Endodermal cell (in vitro differentiated cells): ENCODE measurements around the gene MRPL1. TPM values are rescaled to one million over a fixed set of nuclear protein-coding genes. Genes with fewer than 3 reads are reported as not detected.

Experiments
- DNase-seq: peaks from one replicate; pipeline ENCODE4 v3.0.0-alpha.2; 2017
- H3K27ac ChIP-seq: 2 replicates; pipeline ENCODE4 v1.5.1; 2013; ENCODE audit warnings: mild to moderate bottlenecking, low read depth, low read length, moderate library complexity
- H3K27me3 ChIP-seq: 2 replicates; pipeline ENCODE4 v1.6.1; 2013; ENCODE audit warnings: mild to moderate bottlenecking, low read length, moderate library complexity; ENCODE audit not compliant: insufficient read depth, control insufficient read depth, poor library complexity, severe bottlenecking
- H3K36me3 ChIP-seq: 2 replicates; pipeline ENCODE4 v1.7.0; 2013; ENCODE audit warnings: mild to moderate bottlenecking, low read length, moderate library complexity; ENCODE audit not compliant: control insufficient read depth, insufficient read depth
- H3K4me1 ChIP-seq: one replicate; pipeline ENCODE4 v1.7.0; 2013; ENCODE audit warnings: low read length; ENCODE audit not compliant: control insufficient read depth, insufficient read depth
- H3K4me3 ChIP-seq: 2 replicates; pipeline ENCODE4 v1.5.1; 2013; ENCODE audit warnings: mild to moderate bottlenecking, low read length, moderate library complexity
- H3K9ac ChIP-seq: 2 replicates; pipeline ENCODE4 v1.6.1; 2013; ENCODE audit warnings: mild to moderate bottlenecking, low read length, moderate library complexity; ENCODE audit not compliant: poor library complexity, severe bottlenecking; ENCODE audit errors: extremely low read depth
- H3K9me3 ChIP-seq: 2 replicates; pipeline ENCODE4 v1.6.1; 2013; ENCODE audit warnings: mild to moderate bottlenecking, low read length, moderate library complexity; ENCODE audit not compliant: control insufficient read depth
- H3K27ac Mint-ChIP-seq: 2 replicates; pipeline ENCODE4 v1.8.0; 2020; ENCODE audit warnings: mixed read lengths
- H3K27me3 Mint-ChIP-seq: 2 replicates; pipeline ENCODE4 v1.8.0; 2021; ENCODE audit warnings: mild to moderate bottlenecking, mixed read lengths; ENCODE audit not compliant: insufficient read depth
- H3K36me3 Mint-ChIP-seq: 2 replicates; pipeline ENCODE4 v1.8.0; 2020; ENCODE audit warnings: low read depth, mixed read lengths
- H3K4me1 Mint-ChIP-seq: 2 replicates; pipeline ENCODE4 v1.8.0; 2020; ENCODE audit warnings: mixed read lengths
- H3K4me3 Mint-ChIP-seq: 2 replicates; pipeline ENCODE4 v1.8.0; 2020; ENCODE audit warnings: mild to moderate bottlenecking, moderate library complexity, mixed read lengths
- H3K9me3 Mint-ChIP-seq: 2 replicates; pipeline ENCODE4 v1.8.0; 2020; ENCODE audit warnings: mild to moderate bottlenecking, mixed read lengths
- CTCF ChIP-seq: fragments of 200-600 bp; sonication (generic); conservative IDR thresholded peaks from 2 replicates; pipeline ENCODE4 v1.5.0; 2021; ENCODE audit warnings: antibody characterized with exemption, mild to moderate bottlenecking
- WGBS, 2 experiments: methylation state at CpG; one replicate each; pipeline versions ENCODE4 v1.1.5 to v1.1.7; 2013; ENCODE audit warnings: missing lambda C conversion rate in 2 of 2, mixed read lengths in 1 of 2; ENCODE audit not compliant: insufficient coverage in 1 of 2, insufficient read length in 1 of 2; 5-methylcytosine and 5-hydroxymethylcytosine counted together
- total RNA-seq, 2 donors: library from RNA; stranded (reverse); fragmentation: NEBNext Ultra II Directional in 1 of 2; extraction: Animal tissue kit (Norgen Biotek cat#: 25700) in 1 of 2; gene quantifications; 2 replicates in 1 of 2; 3 replicates in 1 of 2; pipeline ENCODE4 v1.2.1, GENCODE V29; 2021

Gene MRPL1
- total RNA-seq, 2 donors from 2014 or later: 31.7 to 46.4 TPM

- Histone ChIP-seq H3K9ac (no peak overlapping the region), H3K36me3 (peaks cover 31% of the 10 kb centered on the region), H3K4me1 (no peaks in the 10 kb centered on the region), H3K27ac (no peak overlapping the region), H3K4me3 (no peak overlapping the region), H3K9me3 (no peaks in the 10 kb centered on the region), H3K27me3 (peaks cover 49% of the 10 kb centered on the region)
- Mint-ChIP-seq H3K27me3 (peaks cover 37% of the 10 kb centered on the region), H3K27ac (no peak overlapping the region), H3K4me3 (no peak overlapping the region), H3K4me1 (peaks cover 12% of the 10 kb centered on the region), H3K36me3 (peaks cover 28% of the 10 kb centered on the region), H3K9me3 (no peaks in the 10 kb centered on the region)
- DNase-seq: no peak
- TF ChIP-seq CTCF: no peak
Measured at GRCh38 chr4:77880784-77881183, 18.2 kb downstream of the MRPL1 start.

GRCh38 chr4:77881460-77882295 is 19.0 kb downstream of the MRPL1 start:
- H3K27me3 ChIP-seq: peaks cover 49% of the 10 kb centered on the region
- Mint-ChIP-seq H3K4me3 (no peak overlapping the region), H3K4me1 (peaks cover 12% of the 10 kb centered on the region), H3K27ac (no peak overlapping the region), H3K36me3 (peaks cover 27% of the 10 kb centered on the region), H3K27me3 (peaks cover 37% of the 10 kb centered on the region), H3K9me3 (no peaks in the 10 kb centered on the region)
- H3K27ac ChIP-seq: no peak overlapping the region
- DNase-seq: no peak
- H3K4me1 ChIP-seq: no peaks in the 10 kb centered on the region
- no peak overlapping the region for H3K9ac ChIP-seq
- 67 to 76% methylated on average over 7 to 8 of the region's 8 CpGs for WGBS, 2 experiments
- H3K9me3 ChIP-seq: no peaks in the 10 kb centered on the region
- H3K36me3 ChIP-seq: peaks cover 38% of the 10 kb centered on the region
- TF ChIP-seq CTCF: peak; percentile 13
- no peak overlapping the region for H3K4me3 ChIP-seq

GRCh38 chr4:77893451-77893850 is 30.8 kb downstream of the MRPL1 start:
- Mint-ChIP-seq H3K36me3 (peaks cover 43% of the 10 kb centered on the region), H3K4me3 (no peak overlapping the region), H3K27ac (no peak overlapping the region), H3K9me3 (no peaks in the 10 kb centered on the region), H3K27me3 (no peaks in the 10 kb centered on the region), H3K4me1 (peaks cover 9% of the 10 kb centered on the region)
- Histone ChIP-seq H3K27me3 (no peaks in the 10 kb centered on the region), H3K9me3 (no peaks in the 10 kb centered on the region), H3K4me3 (no peak overlapping the region), H3K36me3 (peaks cover 29% of the 10 kb centered on the region), H3K27ac (no peak overlapping the region), H3K9ac (no peak overlapping the region), H3K4me1 (no peaks in the 10 kb centered on the region)
- DNase-seq: no peak
- WGBS, 2 experiments: 83 to 92% methylated on average over 1 to 2 of the region's 2 CpGs
- no peak for TF ChIP-seq CTCF
